SK-N-MC (cell line): ENCODE measurements around the gene NYNRIN.
A peak's percentile ranks its signal among the peaks of the same experiment; 100 is the strongest.

Source experiments
- DNase-seq: peaks from one replicate; pipeline ENCODE4 v3.0.0-alpha.2; 2011; ENCODE audit warnings: low read depth, low spot score
- H3K27ac ChIP-seq: fragments of 200-600 bp; sonication (generic); 2 replicates; pipeline ENCODE4 v1.5.1; 2016; ENCODE audit warnings: mixed run types
- H3K36me3 ChIP-seq: fragments of 200-600 bp; sonication (generic); 2 replicates; pipeline ENCODE4 v1.6.1; 2017; ENCODE audit warnings: antibody characterized with exemption, low read length, mixed read lengths; ENCODE audit not compliant: insufficient read depth
- H3K4me3 ChIP-seq: fragments of 200-600 bp; sonication (generic); 2 replicates; pipeline ENCODE4 v1.5.1; 2016
- H3K9ac ChIP-seq: fragments of 200-600 bp; sonication (generic); 2 replicates; pipeline ENCODE4 v1.8.0; 2017; ENCODE audit warnings: mixed run types, mixed read lengths; ENCODE audit not compliant: insufficient read length
- H3K9me3 ChIP-seq: fragments of 200-600 bp; sonication (generic); 2 replicates; pipeline ENCODE4 v1.6.1; 2017; ENCODE audit warnings: low read depth, mild to moderate bottlenecking, antibody characterized with exemption, low read length, moderate library complexity, mixed read lengths
- EZH2 ChIP-seq: fragments of 200-600 bp; sonication (generic); IDR thresholded peaks from one replicate; pipeline ENCODE4 v1.6.1; 2017; ENCODE audit warnings: antibody characterized with exemption
- FOXP2 ChIP-seq: optimal IDR thresholded peaks from 2 replicates; pipeline ENCODE3; 2011; ENCODE audit warnings: mild to moderate bottlenecking, moderate library complexity; ENCODE audit not compliant: insufficient read depth; ENCODE audit errors: extremely low read length, control extremely low read depth
- POLR2AphosphoS5 ChIP-seq: IDR thresholded peaks from 2 replicates; pipeline ENCODE4 v1.6.1; 2012; ENCODE audit warnings: mild to moderate bottlenecking, low read depth, low read length, borderline replicate concordance

The NYNRIN gene

GRCh38 chr14:24395609-24396582, 2.9 kb upstream of the NYNRIN start:
- no peaks in the 10 kb centered on the region for H3K9me3 ChIP-seq
- no peak for TF ChIP-seq EZH2
- TF ChIP-seq FOXP2, result no peak
- no peak for TF ChIP-seq POLR2AphosphoS5
- no peaks in the 10 kb centered on the region for H3K36me3 ChIP-seq
- no peak overlapping the region for H3K9ac ChIP-seq
- peak overlapping the region; percentile 54; the same call in 1 of the 2 replicates for H3K27ac ChIP-seq
- no peak for DNase-seq
- H3K4me3 ChIP-seq, result no peak overlapping the region

- Histone ChIP-seq H3K27ac (peak overlapping the region; percentile 69), H3K9ac (peak overlapping the region; percentile 24), H3K4me3 (peak overlapping the region; percentile 88), H3K9me3 (no peaks in the 10 kb centered on the region), H3K36me3 (no peaks in the 10 kb centered on the region; the same call in none of the 2 replicates)
- no peak for TF ChIP-seq EZH2
- no peak for TF ChIP-seq FOXP2
- DNase-seq, result no peak
Measured at GRCh38 chr14:24397639-24398292, 1.0 kb upstream of the NYNRIN start.

- Histone ChIP-seq H3K9ac (peak overlapping the region; percentile 24), H3K4me3 (peak overlapping the region; percentile 88), H3K9me3 (no peaks in the 10 kb centered on the region), H3K36me3 (no peaks in the 10 kb centered on the region; the same call in none of the 2 replicates), H3K27ac (peak overlapping the region; percentile 69; the same call in 1 of the 2 replicates)
- TF ChIP-seq EZH2, result no peak
- TF ChIP-seq POLR2AphosphoS5, result no peak
- TF ChIP-seq FOXP2, result no peak
- DNase-seq, result no peak
Measured at GRCh38 chr14:24398293-24398652, 530 bp upstream of the NYNRIN start.

GRCh38 chr14:24399447-24399822, 632 bp downstream of the NYNRIN start:
- Histone ChIP-seq H3K9ac (peak overlapping the region; percentile 37), H3K27ac (peak overlapping the region; percentile 47; the same call in 1 of the 2 replicates), H3K4me3 (peak overlapping the region; percentile 88), H3K9me3 (no peaks in the 10 kb centered on the region), H3K36me3 (no peaks in the 10 kb centered on the region; the same call in none of the 2 replicates)
- DNase-seq, result no peak
- no peak for TF ChIP-seq POLR2AphosphoS5
- no peak for TF ChIP-seq EZH2
- no peak for TF ChIP-seq FOXP2

GRCh38 chr14:24399999-24400718, 1.4 kb downstream of the NYNRIN start:
- peak overlapping the region; percentile 88 for H3K4me3 ChIP-seq
- H3K9ac ChIP-seq, result peak overlapping the region; percentile 37

GRCh38 chr14:24401810-24402702, 3.3 kb downstream of the NYNRIN start:
- no peaks in the 10 kb centered on the region for H3K9me3 ChIP-seq
- H3K9ac ChIP-seq, result no peak overlapping the region
- peak overlapping the region; percentile 32; the same call in 1 of the 2 replicates for H3K27ac ChIP-seq
- no peak for DNase-seq
- H3K4me3 ChIP-seq, result peak overlapping the region; percentile 16; the same call in 1 of the 2 replicates
- TF ChIP-seq POLR2AphosphoS5 (no peak), EZH2 (no peak), FOXP2 (no peak)
- H3K36me3 ChIP-seq, result peaks cover 4% of the 10 kb centered on the region

More at GRCh38 chr14:24399999-24400718, 1.4 kb downstream of the NYNRIN start:
- no peak for DNase-seq
- Histone ChIP-seq H3K36me3 (no peaks in the 10 kb centered on the region; the same call in none of the 2 replicates), H3K9me3 (no peaks in the 10 kb centered on the region), H3K27ac (peak overlapping the region; percentile 27; the same call in 1 of the 2 replicates)
- no peak for TF ChIP-seq POLR2AphosphoS5

GRCh38 chr14:24403294-24403998, 4.6 kb downstream of the NYNRIN start:
- H3K9me3 ChIP-seq, result no peaks in the 10 kb centered on the region
- H3K27ac ChIP-seq, result no peak overlapping the region; the same call in 1 of the 2 replicates
- peaks cover 10% of the 10 kb centered on the region for H3K36me3 ChIP-seq
- no peak for DNase-seq
- no peak overlapping the region for H3K4me3 ChIP-seq
- TF ChIP-seq FOXP2 (no peak), POLR2AphosphoS5 (no peak), EZH2 (no peak)
- no peak overlapping the region for H3K9ac ChIP-seq
